Measurements from ENCODE around the gene F10. TPM values are rescaled to one million over a fixed set of nuclear protein-coding genes. Genes with fewer than 3 reads are reported as not detected.

F10 gene
- total RNA-seq, 2 experiments from 2014 or later, result not detected

DNA sequence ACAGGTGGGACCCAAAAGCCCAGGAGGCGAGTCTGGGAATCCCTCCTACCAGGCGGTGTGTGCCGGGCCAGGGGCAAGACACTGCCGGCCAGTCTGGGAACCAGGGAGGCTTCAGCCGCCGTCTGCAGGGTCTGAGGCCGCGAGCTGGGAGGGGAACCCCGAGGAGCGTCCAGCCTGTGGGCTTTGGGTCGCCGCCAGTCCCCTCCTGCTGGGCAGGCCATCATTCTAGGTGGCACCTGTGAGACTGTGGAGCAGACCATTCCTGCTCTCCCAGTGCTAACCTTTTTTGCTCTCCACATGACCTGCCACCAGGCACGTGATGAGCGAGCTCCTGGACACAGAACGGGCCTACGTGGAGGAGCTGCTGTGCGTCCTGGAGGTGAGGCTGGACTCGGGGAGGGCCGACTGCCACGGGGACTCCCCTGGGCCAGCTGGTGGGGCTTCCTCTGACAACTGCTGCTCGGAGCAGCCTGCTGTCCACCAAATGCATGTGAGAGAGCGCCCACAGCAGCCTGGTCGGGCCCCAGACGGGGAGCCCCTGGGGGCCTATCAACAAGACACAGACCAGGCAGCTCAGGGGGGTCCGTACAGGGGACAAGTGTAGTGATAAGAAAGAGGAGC, 41.6 kb upstream of the F10 start:
- Mint-ChIP-seq H3K4me1 (ENCODE audit: low read depth) (no peaks in the 10 kb centered on the region), H3K27ac (no peak overlapping the region), H3K4me3 (no peak overlapping the region), H3K9me3 (no peaks in the 10 kb centered on the region), H3K27me3 (ENCODE audit: low read depth) (no peaks in the 10 kb centered on the region), H3K36me3 (ENCODE audit: low read depth) (peaks cover 3% of the 10 kb centered on the region)
- intact Hi-C loops (cut with micrococcal nuclease), result no loop called here
- DNase-seq, result no peak
- CTCF ChIA-PET, result interaction anchor here (1.3 kb wide), 1 partner anchor 9 kb away, joined by 3 read pairs; no protein-coding TSS in a partner anchor

DNA sequence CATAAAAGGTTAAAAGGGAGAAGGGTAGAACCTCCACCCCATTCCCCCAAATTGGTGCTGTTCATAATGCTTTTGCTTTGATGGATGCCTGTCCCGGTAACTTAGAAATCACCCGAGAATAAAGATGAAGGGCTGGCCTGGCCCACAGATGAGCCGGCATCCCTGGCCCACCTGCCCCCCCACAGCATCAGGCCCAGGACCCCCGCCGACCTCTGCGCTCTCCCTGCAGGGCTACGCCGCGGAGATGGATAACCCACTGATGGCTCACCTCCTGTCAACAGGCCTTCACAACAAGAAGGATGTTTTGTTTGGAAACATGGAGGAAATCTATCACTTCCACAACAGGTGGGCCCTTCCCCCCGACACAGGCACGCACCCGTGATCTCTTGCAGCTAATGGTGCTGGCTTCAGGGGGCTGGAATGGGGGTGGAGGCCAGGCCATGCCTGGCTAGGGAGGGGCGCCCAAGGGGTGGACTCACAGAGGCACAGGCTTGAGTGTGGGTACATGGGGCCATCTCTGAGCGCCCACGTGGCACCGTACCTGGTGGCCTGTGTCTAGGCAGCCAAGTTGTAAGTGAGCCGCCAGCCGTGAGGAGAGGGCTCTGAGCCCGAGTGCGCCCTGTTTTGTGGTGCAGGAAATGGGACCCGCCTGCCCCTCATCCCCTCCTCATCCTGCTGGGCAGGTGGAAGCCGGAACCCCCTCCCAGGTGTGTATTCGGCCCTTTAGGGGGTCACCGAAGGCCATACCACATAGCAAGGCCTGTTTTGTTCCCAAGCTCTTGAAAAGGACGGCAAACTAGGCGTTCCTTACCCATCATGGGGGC, 40.2 kb upstream of the F10 start:
- H3K4me1 Mint-ChIP-seq (ENCODE audit: low read depth), result no peaks in the 10 kb centered on the region
- H3K27me3 Mint-ChIP-seq (ENCODE audit: low read depth), result no peaks in the 10 kb centered on the region
- intact Hi-C loops (cut with micrococcal nuclease), result no loop called here
- DNase-seq, result no peak
- no peaks in the 10 kb centered on the region for H3K9me3 Mint-ChIP-seq
- peaks cover 2% of the 10 kb centered on the region for H3K36me3 Mint-ChIP-seq (ENCODE audit: low read depth)
- CTCF ChIA-PET, result no interaction called here
- H3K4me3 Mint-ChIP-seq, result no peak overlapping the region
- H3K27ac Mint-ChIP-seq, result no peak overlapping the region

GRCh38 chr13:113083022-113083373, 39.6 kb upstream of the F10 start:
- H3K36me3 Mint-ChIP-seq (ENCODE audit: low read depth), result no peaks in the 10 kb centered on the region
- no peaks in the 10 kb centered on the region for H3K9me3 Mint-ChIP-seq
- H3K27me3 Mint-ChIP-seq (ENCODE audit: low read depth), result no peaks in the 10 kb centered on the region
- H3K4me3 Mint-ChIP-seq, result no peak overlapping the region
- CTCF ChIA-PET, result no interaction called here
- intact Hi-C loops (cut with micrococcal nuclease), result no loop called here
- no peak overlapping the region for H3K27ac Mint-ChIP-seq
- DNase-seq, result no peak
- H3K4me1 Mint-ChIP-seq (ENCODE audit: low read depth), result no peaks in the 10 kb centered on the region

DNA sequence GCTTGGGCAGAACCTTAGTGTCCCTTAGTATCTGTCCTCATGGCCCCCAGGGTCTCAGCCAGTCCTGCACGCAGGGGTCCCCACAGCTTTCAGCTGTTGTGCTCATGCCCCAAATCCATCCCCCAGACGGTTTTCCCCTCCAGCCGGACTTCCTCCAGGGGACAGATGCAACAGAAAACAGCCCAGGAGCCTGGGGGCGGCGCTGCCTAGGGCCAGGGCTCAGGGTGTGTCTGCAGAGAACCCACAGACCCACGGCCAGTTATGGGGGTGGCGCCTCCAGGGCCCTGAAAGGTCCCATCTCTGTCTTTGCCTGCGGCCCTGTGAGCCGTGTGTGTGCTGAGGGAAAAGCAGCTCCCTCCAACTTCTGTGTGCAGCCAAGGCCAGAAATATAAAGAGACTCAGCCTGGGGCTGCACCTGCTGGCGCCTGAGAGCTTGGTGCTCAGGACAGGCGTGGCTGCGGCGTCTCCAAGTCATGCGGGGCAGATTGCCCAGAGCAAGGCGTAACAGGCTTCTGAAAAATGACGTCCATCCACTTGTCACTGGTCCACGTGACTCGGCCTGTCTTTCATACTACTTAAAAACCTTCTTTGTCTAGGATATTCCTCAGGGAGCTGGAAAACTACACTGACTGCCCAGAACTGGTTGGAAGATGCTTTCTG, 39.1 kb upstream of the F10 start:
- CTCF ChIA-PET, result no interaction called here

GRCh38 chr13:113084094-113084942, 38.3 kb upstream of the F10 start:
- Mint-ChIP-seq H3K36me3 (ENCODE audit: low read depth) (peaks cover 2% of the 10 kb centered on the region), H3K9me3 (no peaks in the 10 kb centered on the region), H3K4me1 (ENCODE audit: low read depth) (no peaks in the 10 kb centered on the region), H3K27ac (no peak overlapping the region), H3K4me3 (no peak overlapping the region), H3K27me3 (ENCODE audit: low read depth) (no peaks in the 10 kb centered on the region)
- intact Hi-C loops (cut with micrococcal nuclease), result no loop called here
- DNase-seq, result no peak
- CTCF ChIA-PET, result no interaction called here

More for the DNA sequence above, 39.1 kb upstream of the F10 start:
- no peak for DNase-seq
- Mint-ChIP-seq H3K27ac (no peak overlapping the region), H3K4me1 (ENCODE audit: low read depth) (no peaks in the 10 kb centered on the region), H3K27me3 (ENCODE audit: low read depth) (no peaks in the 10 kb centered on the region), H3K4me3 (no peak overlapping the region), H3K36me3 (ENCODE audit: low read depth) (no peaks in the 10 kb centered on the region), H3K9me3 (no peaks in the 10 kb centered on the region)
- intact Hi-C loops (cut with micrococcal nuclease), result no loop called here

DNA sequence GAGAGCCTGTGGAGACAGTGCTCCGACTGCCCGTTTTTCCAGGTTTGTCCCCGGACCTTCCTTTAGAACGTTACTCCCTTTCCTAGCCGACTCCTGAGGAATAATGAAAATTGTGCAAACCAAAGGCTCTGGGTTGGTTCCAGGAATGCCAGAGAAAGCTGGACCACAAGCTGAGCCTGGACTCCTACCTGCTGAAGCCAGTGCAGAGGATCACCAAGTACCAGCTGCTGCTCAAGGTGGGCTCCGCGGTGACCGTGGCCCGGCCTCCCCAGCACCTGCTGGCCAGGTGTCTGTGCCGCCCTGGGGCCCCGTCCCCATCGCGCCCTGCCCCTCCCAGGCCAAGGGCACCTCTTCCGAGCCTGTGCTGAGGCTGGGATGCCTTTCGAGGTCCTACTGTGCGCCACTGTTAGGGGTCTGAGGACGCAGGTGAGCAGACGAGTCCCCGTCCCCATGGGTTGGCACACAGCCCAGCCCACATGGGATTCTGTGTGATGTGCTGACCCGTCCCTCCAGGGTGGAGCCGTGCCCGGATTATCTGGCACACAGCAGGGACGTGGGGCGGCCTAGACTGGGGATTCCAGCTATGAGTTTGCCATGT, 37.6 kb upstream of the F10 start:
- Mint-ChIP-seq H3K9me3 (no peaks in the 10 kb centered on the region), H3K36me3 (ENCODE audit: low read depth) (peaks cover 2% of the 10 kb centered on the region), H3K27ac (no peak overlapping the region), H3K4me3 (no peak overlapping the region), H3K27me3 (ENCODE audit: low read depth) (no peaks in the 10 kb centered on the region), H3K4me1 (ENCODE audit: low read depth) (no peaks in the 10 kb centered on the region)
- no peak for DNase-seq
- CTCF ChIA-PET, result no interaction called here
- intact Hi-C loops (cut with micrococcal nuclease), result no loop called here

- intact Hi-C loops (cut with micrococcal nuclease), result no loop called here
- H3K27ac Mint-ChIP-seq, result no peak overlapping the region
- no peak overlapping the region for H3K4me3 Mint-ChIP-seq
- DNase-seq, result no peak
- H3K27me3 Mint-ChIP-seq (ENCODE audit: low read depth), result no peaks in the 10 kb centered on the region
- H3K9me3 Mint-ChIP-seq, result no peaks in the 10 kb centered on the region
- no peaks in the 10 kb centered on the region for H3K4me1 Mint-ChIP-seq (ENCODE audit: low read depth)
- CTCF ChIA-PET, result no interaction called here
- H3K36me3 Mint-ChIP-seq (ENCODE audit: low read depth), result peaks cover 2% of the 10 kb centered on the region
These were observed 36.4 kb upstream of the F10 start for GRCh38 chr13:113086031-113086750.

DNA sequence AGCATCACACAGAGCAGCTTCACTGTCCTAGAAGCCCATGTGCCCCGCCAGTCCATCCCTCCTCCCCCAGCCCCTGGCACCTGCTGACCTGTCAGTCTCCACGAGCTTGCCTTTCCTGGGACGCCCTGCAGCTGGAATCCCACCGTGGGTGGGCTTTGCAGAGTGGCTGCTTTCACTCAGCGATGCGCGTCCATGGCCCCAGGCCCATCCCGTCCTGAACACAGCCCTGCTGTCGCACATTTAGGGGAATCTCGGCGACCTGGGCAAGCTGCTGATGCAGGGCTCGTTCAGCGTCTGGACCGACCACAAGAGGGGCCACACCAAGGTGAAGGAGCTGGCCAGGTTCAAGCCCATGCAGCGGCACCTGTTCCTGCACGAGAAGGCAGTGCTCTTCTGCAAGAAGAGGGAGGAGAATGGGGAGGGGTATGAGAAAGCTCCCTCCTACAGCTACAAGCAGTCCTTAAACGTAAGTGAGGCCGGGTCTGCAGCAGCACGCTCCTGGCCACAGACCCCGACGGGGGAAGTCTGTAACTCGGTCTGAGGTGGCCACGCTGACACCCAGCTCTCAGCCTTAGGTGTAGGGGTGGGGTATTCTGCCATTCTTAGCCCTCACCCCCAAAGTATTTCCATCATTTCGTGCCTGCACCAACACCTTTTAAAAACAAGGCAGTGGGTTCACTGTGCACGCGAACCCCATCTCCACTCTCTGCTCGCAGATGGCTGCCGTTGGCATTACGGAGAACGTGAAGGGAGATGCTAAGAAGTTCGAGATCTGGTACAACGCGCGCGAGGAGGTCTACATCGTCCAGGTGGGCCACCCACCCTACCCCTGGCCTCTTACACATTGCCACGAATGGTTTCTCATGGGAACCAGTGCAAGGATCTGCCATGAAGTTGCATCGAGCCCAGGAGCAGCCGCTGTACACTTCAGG, 35.3 kb upstream of the F10 start:
- no peaks in the 10 kb centered on the region for H3K4me1 Mint-ChIP-seq (ENCODE audit: low read depth)
- H3K27ac Mint-ChIP-seq, result no peak overlapping the region
- CTCF ChIA-PET, result no interaction called here
- peaks cover 2% of the 10 kb centered on the region for H3K36me3 Mint-ChIP-seq (ENCODE audit: low read depth)
- intact Hi-C loops (cut with micrococcal nuclease), result no loop called here
- H3K4me3 Mint-ChIP-seq, result no peak overlapping the region
- no peaks in the 10 kb centered on the region for H3K9me3 Mint-ChIP-seq
- no peak for DNase-seq
- H3K27me3 Mint-ChIP-seq (ENCODE audit: low read depth), result no peaks in the 10 kb centered on the region

- no peak for DNase-seq
- Mint-ChIP-seq H3K27ac (no peak overlapping the region), H3K9me3 (no peaks in the 10 kb centered on the region), H3K4me3 (no peak overlapping the region), H3K4me1 (ENCODE audit: low read depth) (no peaks in the 10 kb centered on the region), H3K36me3 (ENCODE audit: low read depth) (peaks cover 2% of the 10 kb centered on the region), H3K27me3 (ENCODE audit: low read depth) (no peaks in the 10 kb centered on the region)
- CTCF ChIA-PET, result no interaction called here
- intact Hi-C loops (cut with micrococcal nuclease), result no loop called here
These were observed 34.5 kb upstream of the F10 start for GRCh38 chr13:113087923-113088690.

- CTCF ChIA-PET, result no interaction called here
- H3K27me3 Mint-ChIP-seq (ENCODE audit: low read depth), result no peaks in the 10 kb centered on the region
- no peaks in the 10 kb centered on the region for H3K9me3 Mint-ChIP-seq
- no peak for DNase-seq
- intact Hi-C loops (cut with micrococcal nuclease), result no loop called here
- H3K4me3 Mint-ChIP-seq, result no peak overlapping the region
- H3K36me3 Mint-ChIP-seq (ENCODE audit: low read depth), result peaks cover 2% of the 10 kb centered on the region
- H3K27ac Mint-ChIP-seq, result no peak overlapping the region
- H3K4me1 Mint-ChIP-seq (ENCODE audit: low read depth), result no peaks in the 10 kb centered on the region
These were observed 33.9 kb upstream of the F10 start for GRCh38 chr13:113088691-113089020.
